Measurements from ENCODE around the gene ZNF836. TPM values are rescaled to one million over a fixed set of nuclear protein-coding genes. Genes with fewer than 3 reads are reported as not detected.
A peak's percentile ranks its signal among the peaks of the same experiment; 100 is the strongest.

Gene ZNF836
- total and polyA plus RNA-seq, 11 donors: 3.0 to 11.0 (median 7.1) TPM

GRCh38 chr19:52141203-52141602 lies 30.2 kb downstream of the ZNF836 start:
- WGBS, 4 donors: 91 to 96% (median 94%) methylated on average over 2 of the region's 2 CpGs
- no peak for TF ChIP-seq POLR2A (IDR thresholded peaks at IDR 0.05)
- TF ChIP-seq CTCF (IDR thresholded peaks at IDR 0.05): no peak
- intact Hi-C loops (cut with DNase I): loop anchor here in 3 of 10 donors (5.0 kb wide), 1 partner anchor 46 kb away; no protein-coding TSS in a partner anchor
- Histone ChIP-seq H3K27me3 (no peaks in the 10 kb centered on the region), H3K9me3 (peaks cover 0 to 15% (median 0%) of the 10 kb centered on the region in 12 donors), H3K4me3 (no peak overlapping the region), H3K36me3 (no peaks in the 10 kb centered on the region), H3K27ac (no peak overlapping the region), H3K4me1 (peaks cover 0 to 21% (median 14%) of the 10 kb centered on the region in 12 donors)
- no peak for ATAC-seq
- DNase-seq: no peak

- peaks cover 0 to 21% (median 14%) of the 10 kb centered on the region in 12 donors for H3K4me1 ChIP-seq
- peak overlapping the region in 11 of 12 donors; percentile 60 to 93 (median 82) for H3K4me3 ChIP-seq
- ATAC-seq: peak; percentile 99 to 100 (median 100)
- intact Hi-C loops (cut with DNase I): loop anchor here in 4 of 10 donors (1.0 to 5.0 kb wide), 2 partner anchors 47 to 49 kb away; no protein-coding TSS in a partner anchor
- no peaks in the 10 kb centered on the region for H3K27me3 ChIP-seq
- H3K27ac ChIP-seq: peak overlapping the region; percentile 26 to 97 (median 86)
- peaks cover 0 to 17% (median 0%) of the 10 kb centered on the region in 12 donors for H3K9me3 ChIP-seq
- TF ChIP-seq POLR2A (IDR thresholded peaks at IDR 0.05) (no peak), CTCF (IDR thresholded peaks at IDR 0.05) (no peak)
- WGBS, 4 donors: 10 to 18% (median 12%) methylated on average over 22 of the region's 22 CpGs
- peak in 1 of 5 donors; percentile 99 for DNase-seq
- no peaks in the 10 kb centered on the region for H3K36me3 ChIP-seq
Observed at GRCh38 chr19:52140032-52140710, 31.2 kb downstream of the ZNF836 start.

- Histone ChIP-seq H3K4me1 (peaks cover 0 to 21% (median 14%) of the 10 kb centered on the region in 12 donors), H3K27me3 (no peaks in the 10 kb centered on the region), H3K36me3 (no peaks in the 10 kb centered on the region), H3K9me3 (peaks cover 0 to 25% (median 0%) of the 10 kb centered on the region in 12 donors), H3K4me3 (peak within 1 kb of the TSS; percentile 60 to 93 (median 82)), H3K27ac (peak within 1 kb of the TSS; percentile 79 to 97 (median 92))
- 0 to 1% (median 0%) methylated on average over 47 to 49 of the region's 49 CpGs for WGBS, 4 donors
- ATAC-seq (peak; percentile 93 to 97 (median 96)), DNase-seq (peak; percentile 93 to 99 (median 98))
- intact Hi-C loops (cut with DNase I): loop anchor here (1.0 to 10.0 kb wide), 15 partner anchors 31 to 609 kb away; partner anchors contain the start of genes PPP2R1A (in 4 of the 10), ZNF836 (in 3 of the 10) and ZNF841 (in 1 of the 10)
- TF ChIP-seq POLR2A (IDR thresholded peaks at IDR 0.05): peak in 1 of 2 donors; percentile 68
- TF ChIP-seq CTCF (IDR thresholded peaks at IDR 0.05): peak; percentile 58 to 93 (median 84)
Observed at GRCh38 chr19:52139252-52140031, 32.0 kb downstream of the ZNF836 start, which contains the start of gene ZNF616. Gene ZNF616, minus strand, starts transcription at chr19:52139938. Its CDS starts 9,426 bp downstream, at chr19:52130512.

All from heart left ventricle (tissue), 16 donors.